ENCODE data around the gene ZNF778. TPM values are rescaled to one million over a fixed set of nuclear protein-coding genes. Genes with fewer than 3 reads are reported as not detected.

The ZNF778 gene
- total RNA-seq, 4 donors from 2014 or later, result 7.4 to 30.2 (median 15.9) TPM

DNA sequence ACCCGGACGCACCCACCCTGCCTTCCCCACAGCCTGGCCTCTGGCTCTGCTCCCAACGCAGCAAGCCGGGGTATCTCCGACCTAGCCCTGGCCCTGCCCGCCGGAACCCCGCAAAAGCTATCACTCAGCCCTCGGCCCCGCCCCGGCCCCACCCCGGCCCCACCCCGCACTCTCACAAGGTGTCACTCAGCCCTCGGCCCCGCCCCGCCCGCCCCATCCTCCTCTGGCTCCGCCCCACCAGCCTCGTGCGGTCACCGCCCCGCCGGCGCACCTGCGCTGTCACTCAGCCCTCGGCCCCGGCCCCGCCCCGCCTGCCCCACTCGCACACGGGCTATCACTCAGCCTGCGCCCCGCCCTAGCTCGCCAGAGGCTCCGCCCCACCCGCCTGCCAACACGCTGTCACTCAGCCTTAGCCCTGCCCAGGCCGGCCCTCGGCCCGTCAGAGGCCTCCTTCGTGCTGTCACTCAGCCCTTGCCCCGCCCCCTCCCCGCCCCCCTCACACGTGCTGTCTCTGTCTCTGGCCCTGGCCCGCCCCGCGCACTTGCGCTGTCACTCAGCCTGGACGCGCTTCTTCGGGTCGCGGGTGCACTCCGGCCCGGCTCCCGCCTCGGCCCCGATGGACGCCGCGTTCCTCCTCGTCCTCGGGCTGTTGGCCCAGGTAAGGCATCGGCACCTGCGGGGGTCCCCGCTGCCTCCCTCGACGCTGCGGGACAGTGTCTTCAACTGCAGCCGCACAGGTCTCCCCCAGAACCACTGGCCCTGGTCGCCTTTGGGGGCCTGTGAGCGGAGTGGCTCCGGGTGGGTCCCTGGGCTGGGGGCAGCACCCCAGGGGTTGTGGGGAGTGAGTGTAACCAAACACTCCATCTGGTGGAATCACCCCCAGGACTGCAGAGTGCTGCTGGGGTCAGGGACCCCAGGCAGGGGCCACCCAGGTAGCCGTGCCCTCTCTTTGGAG, 46.0 kb upstream of the ZNF778 start, which contains the start of gene CDH15:
Gene CDH15, plus strand, starts transcription at position 533 of the 955 bp plus-strand sequence. Its CDS starts 84 bp downstream, at position 617.
- Histone ChIP-seq H3K4me3 (no peak within 1 kb of the TSS), H3K36me3 (no peaks in the 10 kb centered on the region), H3K4me1 (no peaks in the 10 kb centered on the region), H3K27ac (no peak within 1 kb of the TSS), H3K9me3 (no peaks in the 10 kb centered on the region), H3K27me3 (peaks cover 19 to 23% of the 10 kb centered on the region in 2 donors)
- intact Hi-C loops (cut with DNase I; ENCODE audit: low total_unique reads), result no loop called here
- DNase-seq, result peak; percentile 50 to 61
- TF ChIP-seq POLR2A (IDR thresholded peaks at IDR 0.05), result no peak
- TF ChIP-seq CTCF (IDR thresholded peaks at IDR 0.05), result no peak

GRCh38 chr16:89172171-89172527, 45.4 kb upstream of the ZNF778 start:
- no peak for DNase-seq
- intact Hi-C loops (cut with DNase I; ENCODE audit: low total_unique reads), result no loop called here
- no peaks in the 10 kb centered on the region for H3K4me1 ChIP-seq
- no peak overlapping the region for H3K4me3 ChIP-seq
- TF ChIP-seq CTCF (IDR thresholded peaks at IDR 0.05) (no peak), POLR2A (IDR thresholded peaks at IDR 0.05) (no peak)
- H3K9me3 ChIP-seq, result no peaks in the 10 kb centered on the region
- H3K27me3 ChIP-seq, result peaks cover 19 to 23% of the 10 kb centered on the region in 2 donors
- H3K36me3 ChIP-seq, result no peaks in the 10 kb centered on the region
- H3K27ac ChIP-seq, result no peak overlapping the region

DNA sequence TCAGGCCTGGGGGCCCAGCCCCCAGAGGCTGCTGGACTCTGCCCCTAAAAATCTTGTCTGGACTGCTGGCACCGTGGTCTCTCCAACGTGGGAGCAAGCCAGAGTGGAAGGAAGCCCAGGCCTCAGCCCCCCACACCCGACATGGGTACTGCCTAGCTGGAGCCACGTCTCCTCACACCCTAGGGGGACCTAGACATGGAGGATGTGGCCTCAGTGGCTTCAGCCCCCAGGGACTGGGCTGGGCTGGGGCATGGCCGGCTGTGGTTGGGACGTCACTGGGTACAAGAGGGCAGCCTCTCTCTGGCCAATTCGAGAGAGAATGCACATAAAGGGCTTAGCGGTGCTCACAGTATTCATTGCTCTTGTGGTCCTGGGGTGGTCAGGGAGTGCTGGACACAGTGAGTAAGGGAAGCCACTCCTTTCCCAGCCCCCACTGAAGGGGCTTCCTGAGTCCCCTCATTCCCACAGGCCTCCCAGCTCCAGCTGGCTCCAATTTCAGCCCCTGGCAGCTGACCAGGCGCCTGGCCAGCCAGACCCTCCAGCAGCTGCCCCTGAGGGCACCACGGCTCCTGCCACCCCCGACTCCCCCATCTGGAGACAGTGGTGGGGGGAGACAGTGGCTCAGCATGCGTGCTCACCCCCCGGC, 44.9 kb upstream of the ZNF778 start:
- DNase-seq, result no peak
- intact Hi-C loops (cut with DNase I; ENCODE audit: low total_unique reads), result no loop called here
- TF ChIP-seq CTCF (IDR thresholded peaks at IDR 0.05) (no peak), POLR2A (IDR thresholded peaks at IDR 0.05) (no peak)
- Histone ChIP-seq H3K9me3 (no peaks in the 10 kb centered on the region), H3K4me3 (no peak overlapping the region), H3K27me3 (peaks cover 19 to 23% of the 10 kb centered on the region in 2 donors), H3K27ac (no peak overlapping the region), H3K36me3 (no peaks in the 10 kb centered on the region), H3K4me1 (no peaks in the 10 kb centered on the region)

DNA sequence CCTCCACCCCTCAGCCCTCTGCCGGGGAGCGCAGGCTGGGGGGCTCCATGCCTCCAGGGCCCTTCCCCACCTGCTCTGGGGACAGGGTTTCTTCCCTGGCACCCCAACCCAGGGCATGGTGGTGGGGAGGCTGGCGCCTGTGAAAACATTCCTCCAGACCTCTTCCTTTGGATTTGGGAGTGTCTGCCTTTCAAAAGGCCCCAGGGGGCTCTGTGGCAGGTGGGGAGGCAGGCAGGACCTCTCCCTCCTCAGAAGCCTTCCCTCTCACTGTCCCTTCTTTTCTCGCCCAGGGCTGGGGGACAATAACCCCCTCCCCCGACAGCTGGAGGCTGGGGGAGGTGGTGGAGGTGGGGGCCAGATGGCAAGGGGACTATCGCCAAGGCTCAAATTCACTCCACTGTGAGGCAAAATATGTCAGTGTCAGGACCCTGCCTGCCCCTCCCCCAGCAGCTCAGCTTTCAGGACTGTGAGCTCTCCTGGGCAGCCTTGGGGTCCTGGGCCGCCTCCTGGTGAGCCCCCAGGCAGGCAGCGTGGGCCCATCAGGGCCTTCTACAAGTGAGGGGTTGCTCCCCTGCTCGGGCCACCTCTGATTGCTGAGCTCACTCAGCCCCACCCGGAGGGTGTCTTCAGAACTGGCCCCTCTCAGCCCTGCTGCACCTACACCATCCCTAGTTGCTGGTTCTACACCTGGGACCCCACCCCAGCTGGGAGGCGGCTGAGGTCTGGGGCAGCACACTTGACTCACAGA, 44.2 kb upstream of the ZNF778 start:
- intact Hi-C loops (cut with DNase I; ENCODE audit: low total_unique reads), result no loop called here
- peaks cover 19 to 23% of the 10 kb centered on the region in 2 donors for H3K27me3 ChIP-seq

More for the DNA sequence above, 44.2 kb upstream of the ZNF778 start:
- Histone ChIP-seq H3K4me3 (no peak overlapping the region), H3K9me3 (no peaks in the 10 kb centered on the region), H3K36me3 (no peaks in the 10 kb centered on the region), H3K27ac (no peak overlapping the region), H3K4me1 (no peaks in the 10 kb centered on the region)
- no peak for TF ChIP-seq POLR2A (IDR thresholded peaks at IDR 0.05)
- TF ChIP-seq CTCF (IDR thresholded peaks at IDR 0.05), result no peak
- no peak for DNase-seq

Data from uterus (tissue), 4 donors.